Nephron progenitor cell (in vitro differentiated cells): ENCODE results near the gene SMARCA2.
A peak's percentile ranks its signal among the peaks of the same experiment; 100 is the strongest.

ENCODE experiments used
- DNase-seq: peaks from one replicate; pipeline ENCODE4 v3.0.0; 2021
- H3K27ac Mint-ChIP-seq: 2 replicates; pipeline ENCODE4 v1.8.0; 2021; ENCODE audit warnings: mild to moderate bottlenecking, moderate library complexity, mixed read lengths
- H3K27me3 Mint-ChIP-seq: 2 replicates; pipeline ENCODE4 v1.8.0; 2021; ENCODE audit warnings: mild to moderate bottlenecking, low read depth, mixed read lengths; ENCODE audit not compliant: poor library complexity
- H3K36me3 Mint-ChIP-seq: 2 replicates; pipeline ENCODE4 v1.8.0; 2021; ENCODE audit warnings: low read depth, mixed read lengths
- H3K4me1 Mint-ChIP-seq: 2 replicates; pipeline ENCODE4 v1.8.0; 2021; ENCODE audit warnings: mixed read lengths
- H3K4me3 Mint-ChIP-seq: 2 replicates; pipeline ENCODE4 v1.8.0; 2021; ENCODE audit warnings: mild to moderate bottlenecking, moderate library complexity, mixed read lengths
- H3K9me3 Mint-ChIP-seq: 2 replicates; pipeline ENCODE4 v1.8.0; 2021; ENCODE audit warnings: mild to moderate bottlenecking, moderate library complexity, mixed read lengths
- CTCF ChIP-seq: fragments of 200-600 bp; sonication (generic); IDR thresholded peaks from 2 replicates; pipeline ENCODE4 v1.5.0; 2021; ENCODE audit warnings: antibody characterized with exemption

The SMARCA2 gene

DNA sequence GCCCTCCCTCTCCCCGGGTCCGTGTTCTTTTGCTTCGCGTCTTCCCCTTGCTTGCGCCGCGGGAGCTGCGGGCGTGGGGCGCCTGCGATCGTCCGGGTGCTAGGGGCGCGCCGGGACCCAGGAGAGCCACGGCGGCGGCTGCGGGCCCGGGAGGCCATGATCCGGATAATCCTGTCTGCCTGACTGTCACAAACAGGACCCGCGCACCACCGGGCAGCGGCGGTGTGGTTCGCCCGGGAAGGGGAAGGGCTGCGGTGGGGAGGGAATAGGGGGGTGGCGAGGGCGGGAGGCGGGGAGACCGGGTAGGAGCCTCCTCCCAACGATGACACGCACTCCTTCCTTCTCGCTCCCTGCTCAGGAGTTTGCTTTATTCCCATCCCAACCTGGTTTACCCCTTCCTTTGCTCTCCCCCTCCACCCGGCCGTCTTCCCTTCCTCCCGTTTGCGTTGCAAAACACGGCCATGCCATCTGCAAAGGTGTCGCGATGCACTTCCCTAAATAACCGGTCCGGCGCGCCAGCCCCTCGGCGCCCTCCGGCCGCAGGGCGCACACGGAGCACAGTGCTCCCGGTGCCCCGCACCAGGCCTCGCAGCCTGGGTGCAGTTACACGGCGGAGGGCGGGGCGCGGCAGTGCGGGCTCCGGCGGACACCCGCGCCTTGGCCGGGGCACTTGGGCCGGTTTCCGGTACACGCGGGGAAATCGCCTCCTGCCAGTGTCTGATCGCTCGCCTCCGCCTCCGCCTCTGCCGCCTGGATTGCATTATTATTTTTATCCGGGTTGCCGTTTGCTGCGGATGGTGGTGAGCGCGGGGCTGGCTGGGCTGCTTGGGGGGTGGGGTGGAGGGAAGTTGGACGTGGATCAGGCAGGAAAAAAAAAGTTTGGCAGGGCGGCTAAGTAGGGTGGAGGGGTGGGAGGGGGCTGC is 1.5 kb downstream of the SMARCA2 start:
- no peaks in the 10 kb centered on the region for H3K9me3 Mint-ChIP-seq
- peak; percentile 56 for DNase-seq
- peaks cover 35% of the 10 kb centered on the region for H3K4me1 Mint-ChIP-seq
- peaks cover 68% of the 10 kb centered on the region for H3K27me3 Mint-ChIP-seq
- no peak overlapping the region for H3K27ac Mint-ChIP-seq
- TF ChIP-seq CTCF, result no peak
- H3K4me3 Mint-ChIP-seq, result peak overlapping the region; percentile 95
- H3K36me3 Mint-ChIP-seq, result no peaks in the 10 kb centered on the region

DNA sequence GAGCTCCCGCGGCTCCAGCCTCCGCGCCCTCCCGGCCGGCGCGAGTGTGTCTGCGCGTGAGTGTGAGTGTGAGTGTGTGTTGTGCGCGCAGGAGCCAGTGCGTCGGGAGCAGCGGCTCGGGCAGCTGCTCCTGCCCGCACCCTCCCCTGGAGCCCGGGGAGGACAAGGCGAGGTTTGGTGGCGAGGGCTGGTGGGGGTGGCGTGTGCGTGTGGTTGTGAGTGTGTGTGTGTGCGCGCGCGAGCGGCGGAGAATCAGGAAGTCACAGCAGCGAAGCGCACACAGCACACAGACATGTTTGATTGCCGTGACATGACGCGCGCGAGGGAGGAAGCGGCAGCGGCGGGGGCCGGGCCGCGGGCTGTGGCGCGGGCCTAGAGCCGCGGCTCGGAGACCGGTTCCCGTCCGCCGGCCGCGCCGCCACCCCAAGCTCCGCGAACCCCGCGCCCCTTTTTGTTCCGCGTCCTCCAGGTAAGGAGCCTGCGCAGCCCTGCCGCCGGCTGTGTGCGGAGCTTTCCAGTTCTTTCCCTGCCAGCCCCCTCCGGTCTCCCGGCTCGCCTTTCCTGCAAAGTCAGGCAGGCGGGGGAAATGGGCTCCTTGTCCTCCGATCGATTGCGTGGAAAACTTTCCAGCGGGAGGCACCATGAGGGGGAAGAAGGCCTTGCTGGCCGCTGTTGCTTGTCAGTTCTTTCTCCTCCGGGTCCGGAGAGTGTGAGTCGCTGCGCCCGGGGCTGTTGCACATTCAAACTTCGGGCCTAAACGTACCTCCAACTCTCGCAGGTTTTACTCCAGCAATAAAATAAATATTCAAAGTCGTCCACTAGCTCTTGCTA is 2.4 kb downstream of the SMARCA2 start:
- no peak for TF ChIP-seq CTCF
- H3K27me3 Mint-ChIP-seq, result peaks cover 59% of the 10 kb centered on the region
- H3K36me3 Mint-ChIP-seq, result no peaks in the 10 kb centered on the region
- H3K27ac Mint-ChIP-seq, result no peak overlapping the region
- H3K9me3 Mint-ChIP-seq, result no peaks in the 10 kb centered on the region
- H3K4me1 Mint-ChIP-seq, result peaks cover 38% of the 10 kb centered on the region
- peak; percentile 62 for DNase-seq
- H3K4me3 Mint-ChIP-seq, result peak overlapping the region; percentile 95

GRCh38 chr9:2018162-2018643 is 3.1 kb downstream of the SMARCA2 start:
- no peak for TF ChIP-seq CTCF
- peak overlapping the region; percentile 95 for H3K4me3 Mint-ChIP-seq
- peaks cover 44% of the 10 kb centered on the region for H3K4me1 Mint-ChIP-seq

DNA sequence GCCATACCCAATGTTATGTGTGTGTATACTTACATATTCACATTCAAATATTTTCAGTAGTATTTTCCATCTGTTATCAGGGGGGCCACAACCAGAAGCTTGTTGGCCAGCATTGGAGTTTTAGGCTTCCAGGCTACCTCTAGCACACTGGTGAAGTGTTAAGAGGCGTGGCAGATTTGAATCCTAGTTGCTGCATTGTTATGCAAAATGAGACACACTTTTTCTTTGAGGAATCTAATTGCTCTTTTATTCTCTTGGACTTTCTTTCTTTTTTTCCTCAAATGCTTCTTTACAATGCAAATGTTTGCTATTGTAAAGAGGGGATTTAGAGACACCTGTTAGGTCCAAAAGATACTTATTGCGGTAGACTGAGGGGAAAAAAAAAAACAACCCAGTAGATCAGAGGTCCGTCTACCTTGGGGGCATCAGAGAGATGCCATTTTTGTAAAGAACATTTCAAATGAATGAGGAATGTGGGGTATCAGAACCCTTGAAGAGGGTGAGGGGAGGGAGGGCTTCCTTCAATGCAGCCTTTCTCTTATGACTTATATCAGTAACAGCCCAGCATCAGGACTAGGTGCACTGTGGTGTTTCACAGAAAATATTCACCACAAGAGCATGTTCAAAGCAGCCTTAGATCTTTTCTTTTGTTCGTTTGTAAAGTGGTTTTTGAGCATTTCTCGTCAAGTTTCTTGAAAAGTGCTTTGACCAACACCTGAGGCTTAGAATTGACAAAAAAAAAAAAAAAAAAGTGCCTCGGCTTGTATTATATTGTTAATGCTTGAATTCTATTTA is 3.8 kb downstream of the SMARCA2 start:
- Mint-ChIP-seq H3K9me3 (no peaks in the 10 kb centered on the region), H3K27ac (no peak overlapping the region), H3K36me3 (no peaks in the 10 kb centered on the region), H3K4me1 (peaks cover 48% of the 10 kb centered on the region), H3K27me3 (peaks cover 45% of the 10 kb centered on the region), H3K4me3 (peak overlapping the region; percentile 95)
- no peak for DNase-seq
- no peak for TF ChIP-seq CTCF

More at GRCh38 chr9:2018162-2018643, 3.1 kb downstream of the SMARCA2 start:
- no peaks in the 10 kb centered on the region for H3K9me3 Mint-ChIP-seq
- peaks cover 53% of the 10 kb centered on the region for H3K27me3 Mint-ChIP-seq
- no peak overlapping the region for H3K27ac Mint-ChIP-seq
- no peak for DNase-seq
- no peaks in the 10 kb centered on the region for H3K36me3 Mint-ChIP-seq

GRCh38 chr9:2019723-2020122 is 4.6 kb downstream of the SMARCA2 start:
- no peak overlapping the region for H3K4me3 Mint-ChIP-seq
- no peaks in the 10 kb centered on the region for H3K9me3 Mint-ChIP-seq
- DNase-seq, result no peak
- H3K27me3 Mint-ChIP-seq, result peaks cover 38% of the 10 kb centered on the region
- no peaks in the 10 kb centered on the region for H3K36me3 Mint-ChIP-seq
- TF ChIP-seq CTCF, result no peak
- H3K27ac Mint-ChIP-seq, result no peak overlapping the region
- H3K4me1 Mint-ChIP-seq, result peaks cover 47% of the 10 kb centered on the region
